Lower leg skin (tissue), 3 donors: ENCODE results near the gene HOXC9.

Source experiments
- CTCF ChIP-seq, 3 donors: fragments of 450-650 bp; IDR thresholded peaks; one replicate each; pipeline ENCODE4 v1.5.1; 2016; ENCODE audit warnings: antibody characterized with exemption in 3 of 3, mild to moderate bottlenecking in 3 of 3, moderate library complexity in 2 of 3
- POLR2A ChIP-seq, 2 donors: fragments of 450-650 bp; IDR thresholded peaks; one replicate each; pipeline ENCODE4 v1.6.1; 2016 to 2017; ENCODE audit warnings: antibody characterized with exemption in 2 of 2, mild to moderate bottlenecking in 1 of 2, moderate library complexity in 1 of 2

GRCh38 chr12:53972722-53973235, 27.2 kb upstream of the HOXC9 start, which contains the start of gene HOXC11:
- no peak for TF ChIP-seq CTCF (IDR thresholded peaks at IDR 0.05)
- TF ChIP-seq POLR2A (IDR thresholded peaks at IDR 0.05), result no peak
